Measurements from ENCODE around the gene RAB22A. TPM values are rescaled to one million over a fixed set of nuclear protein-coding genes. Genes with fewer than 3 reads are reported as not detected.

Gene RAB22A
- total RNA-seq, 1 donor from 2014 or later: 17.8 TPM

- no peaks in the 10 kb centered on the region for H3K36me3 ChIP-seq
- no peaks in the 10 kb centered on the region for H3K27me3 ChIP-seq
- no peak overlapping the region for H3K4me3 ChIP-seq
- TF ChIP-seq CTCF (IDR thresholded peaks at IDR 0.05): no peak
- no peak overlapping the region for H3K27ac ChIP-seq
- intact Hi-C loops (cut with DNase I): no loop called here
- DNase-seq (ENCODE audit: low spot score in 2 of 2): no peak
- H3K9me3 ChIP-seq: no peaks in the 10 kb centered on the region
- no peaks in the 10 kb centered on the region for H3K4me1 ChIP-seq
Measured at GRCh38 chr20:58402305-58402704, 92.8 kb downstream of the RAB22A start.

- no peak for DNase-seq (ENCODE audit: low spot score in 2 of 2)
- intact Hi-C loops (cut with DNase I): no loop called here
- H3K9me3 ChIP-seq: no peaks in the 10 kb centered on the region
- TF ChIP-seq CTCF (IDR thresholded peaks at IDR 0.05): no peak
- no peak overlapping the region for H3K4me3 ChIP-seq
- no peaks in the 10 kb centered on the region for H3K4me1 ChIP-seq
- no peak overlapping the region for H3K27ac ChIP-seq
- no peaks in the 10 kb centered on the region for H3K27me3 ChIP-seq
- no peaks in the 10 kb centered on the region for H3K36me3 ChIP-seq
Measured at GRCh38 chr20:58402827-58403226, 93.3 kb downstream of the RAB22A start.

DNA sequence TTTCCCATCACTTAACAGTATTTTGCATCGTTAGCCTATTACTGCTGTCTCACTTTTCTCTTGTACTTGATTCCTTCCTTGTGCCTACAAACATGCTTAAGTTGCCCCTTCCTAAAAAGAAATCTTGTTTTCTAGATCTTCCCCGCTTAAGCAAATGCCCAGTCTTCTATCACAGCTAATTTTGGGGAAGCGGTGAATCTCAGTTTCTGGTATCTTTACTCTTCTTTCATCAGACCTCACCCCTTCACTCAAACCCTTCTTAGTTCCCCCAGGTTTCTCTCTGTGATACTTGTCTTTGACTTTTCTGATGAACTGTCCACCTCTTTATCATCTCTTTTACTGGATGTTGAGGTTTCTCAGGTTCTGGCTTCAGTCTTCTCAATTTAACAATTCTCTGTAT lies 93.8 kb downstream of the RAB22A start:
- Histone ChIP-seq H3K27me3 (no peaks in the 10 kb centered on the region), H3K9me3 (no peaks in the 10 kb centered on the region), H3K36me3 (no peaks in the 10 kb centered on the region), H3K4me3 (no peak overlapping the region), H3K4me1 (peaks cover 0 to 4% of the 10 kb centered on the region in 2 donors), H3K27ac (no peak overlapping the region)
- no peak for DNase-seq (ENCODE audit: low spot score in 2 of 2)
- intact Hi-C loops (cut with DNase I): no loop called here
- TF ChIP-seq CTCF (IDR thresholded peaks at IDR 0.05): no peak

DNA sequence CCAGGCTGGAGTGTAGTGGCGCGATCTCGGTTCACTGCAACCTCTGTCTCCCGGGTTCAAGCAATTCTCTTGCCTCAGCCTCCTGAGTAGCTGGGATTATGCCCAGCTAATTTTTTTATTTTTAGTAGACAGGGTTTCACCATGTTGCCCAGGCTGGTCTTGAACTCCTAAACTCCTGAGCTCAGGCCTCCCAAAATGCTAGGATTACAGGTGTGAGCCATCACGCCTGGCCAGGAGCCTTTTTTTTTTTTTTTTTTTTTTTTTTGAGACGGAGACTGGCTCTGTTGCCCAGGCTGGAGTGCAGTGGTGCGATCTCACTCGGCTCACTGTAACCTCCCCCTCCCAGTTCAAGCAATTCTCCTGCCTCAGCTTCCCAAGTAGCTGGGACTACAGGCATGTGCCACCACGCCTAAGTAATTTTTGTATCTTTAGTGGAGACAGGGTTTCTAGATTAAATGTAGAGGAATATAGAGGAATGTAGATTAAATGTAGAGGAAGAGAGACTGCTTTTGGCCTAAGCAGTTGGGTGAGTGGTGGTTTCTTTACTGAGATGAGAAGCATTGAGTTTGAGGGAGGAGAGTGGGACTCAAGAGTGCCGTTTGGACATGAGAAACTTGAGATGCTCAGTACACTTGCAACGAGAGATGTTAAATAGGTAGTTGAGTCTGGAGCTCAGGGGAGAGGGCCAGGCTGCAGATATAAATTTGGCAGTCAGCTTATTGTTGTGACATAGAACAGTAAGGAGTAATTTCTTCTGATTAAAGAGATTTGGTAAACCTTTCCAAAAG lies 96.2 kb downstream of the RAB22A start:
- Histone ChIP-seq H3K27ac (no peak overlapping the region), H3K36me3 (no peaks in the 10 kb centered on the region), H3K4me3 (no peak overlapping the region), H3K4me1 (peaks cover 0 to 4% of the 10 kb centered on the region in 2 donors), H3K27me3 (no peaks in the 10 kb centered on the region), H3K9me3 (no peaks in the 10 kb centered on the region)
- DNase-seq (ENCODE audit: low spot score in 2 of 2): no peak
- intact Hi-C loops (cut with DNase I): no loop called here
- no peak for TF ChIP-seq CTCF (IDR thresholded peaks at IDR 0.05)

GRCh38 chr20:58406422-58407001 lies 97.0 kb downstream of the RAB22A start:
- no peak for DNase-seq (ENCODE audit: low spot score in 2 of 2)
- Histone ChIP-seq H3K4me3 (no peak overlapping the region), H3K9me3 (no peaks in the 10 kb centered on the region), H3K27ac (no peak overlapping the region), H3K36me3 (no peaks in the 10 kb centered on the region), H3K4me1 (peaks cover 0 to 4% of the 10 kb centered on the region in 2 donors), H3K27me3 (no peaks in the 10 kb centered on the region)
- intact Hi-C loops (cut with DNase I): no loop called here
- TF ChIP-seq CTCF (IDR thresholded peaks at IDR 0.05): no peak

All from ascending aorta (tissue), 2 donors.